Stimulated activated CD4-positive, alpha-beta T cell treated with anti-CD3 and anti-CD28 coated beads, Interleukin-2, amount 100 ng/mL, for 48 hours (primary cell): ENCODE results near the gene CDK18.

ENCODE experiments used
- DNase-seq, 2 donors: peaks; one replicate each; pipeline ENCODE4 v3.0.0-alpha.2; 2020

The CDK18 gene

GRCh38 chr1:205572421-205572820 lies 68.0 kb downstream of the CDK18 start:
- DNase-seq, result no peak

- no peak for DNase-seq
Observed at GRCh38 chr1:205575294-205575885, 70.9 kb downstream of the CDK18 start.

GRCh38 chr1:205576011-205576410 lies 71.5 kb downstream of the CDK18 start:
- DNase-seq, result no peak

- no peak for DNase-seq
Observed at GRCh38 chr1:205576805-205577761, 72.6 kb downstream of the CDK18 start.

- no peak for DNase-seq
Observed at GRCh38 chr1:205577874-205578658, 73.6 kb downstream of the CDK18 start.

GRCh38 chr1:205578780-205579571 lies 74.5 kb downstream of the CDK18 start:
- no peak for DNase-seq

- no peak for DNase-seq
Observed at GRCh38 chr1:205579711-205580110, 75.2 kb downstream of the CDK18 start.

GRCh38 chr1:205580140-205580922 lies 75.9 kb downstream of the CDK18 start:
- DNase-seq, result no peak

- DNase-seq, result no peak
Observed at GRCh38 chr1:205580923-205581180, 76.4 kb downstream of the CDK18 start.

- DNase-seq, result no peak
Observed at GRCh38 chr1:205581321-205581980, 77.0 kb downstream of the CDK18 start.

GRCh38 chr1:205582046-205582445 lies 77.6 kb downstream of the CDK18 start:
- DNase-seq, result no peak
